HG02623 (cell line): ENCODE results near the gene ANLN.
"Not testable (repeated sequence)": the region's sequence is repeated elsewhere in the genome, so short reads cannot be mapped to it uniquely, and the experiment has no call there.

Experiments used
- ATAC-seq: cut with Tn5 transposase; IDR thresholded peaks from one replicate; pipeline ENCODE4 v1.9.1; 2021; ENCODE audit warnings: moderate library complexity; ENCODE audit not compliant: unreplicated experiment

ANLN gene

GRCh38 chr7:36460811-36461429 is 71.3 kb downstream of the ANLN start:
- ATAC-seq, result no peak

- no peak for ATAC-seq
These were observed 73.0 kb downstream of the ANLN start for GRCh38 chr7:36462551-36463137.

- ATAC-seq, result no peak
These were observed 74.6 kb downstream of the ANLN start for GRCh38 chr7:36464271-36464670.

- ATAC-seq, result not testable (repeated sequence)
These were observed 76.3 kb downstream of the ANLN start for GRCh38 chr7:36466001-36466400.

- ATAC-seq, result no peak
These were observed 78.9 kb downstream of the ANLN start for GRCh38 chr7:36468370-36469101.

- no peak for ATAC-seq
These were observed 79.6 kb downstream of the ANLN start for GRCh38 chr7:36469236-36469635.

GRCh38 chr7:36472141-36472729 is 82.6 kb downstream of the ANLN start:
- no peak for ATAC-seq

- ATAC-seq, result no peak
These were observed 84.0 kb downstream of the ANLN start for GRCh38 chr7:36473454-36474282.

- ATAC-seq, result no peak
These were observed 84.8 kb downstream of the ANLN start for GRCh38 chr7:36474283-36475010.

- ATAC-seq, result no peak
These were observed 85.3 kb downstream of the ANLN start for GRCh38 chr7:36475011-36475342.

- no peak for ATAC-seq
These were observed 85.7 kb downstream of the ANLN start for GRCh38 chr7:36475381-36475780.

- no peak for ATAC-seq
These were observed 89.1 kb downstream of the ANLN start for GRCh38 chr7:36478745-36479144.

- not testable (repeated sequence) for ATAC-seq
These were observed 94.2 kb downstream of the ANLN start for GRCh38 chr7:36483853-36484252.

- ATAC-seq, result no peak
These were observed 94.6 kb downstream of the ANLN start for GRCh38 chr7:36484265-36484664.

GRCh38 chr7:36486336-36486735 is 96.7 kb downstream of the ANLN start:
- no peak for ATAC-seq

GRCh38 chr7:36487756-36488336 is 98.2 kb downstream of the ANLN start:
- no peak for ATAC-seq

- ATAC-seq, result not testable (repeated sequence)
These were observed 99.0 kb downstream of the ANLN start for GRCh38 chr7:36488672-36489071.

- ATAC-seq, result no peak
These were observed 100.8 kb downstream of the ANLN start for GRCh38 chr7:36490419-36490830.

- no peak for ATAC-seq
These were observed 101.7 kb downstream of the ANLN start for GRCh38 chr7:36491317-36491716.

GRCh38 chr7:36496576-36496975 is 106.9 kb downstream of the ANLN start:
- no peak for ATAC-seq
